Fibroblast of pulmonary artery (primary cell): Measurements from ENCODE around the gene GPBAR1.

Experiments
- DNase-seq: peaks from one replicate; pipeline ENCODE4 v3.0.0-alpha.2; 2010; ENCODE audit warnings: low read depth
- H3K4me3 ChIP-seq: replicated peaks from 2 replicates; pipeline ENCODE4 v1.5.1; 2011; ENCODE audit warnings: low read depth, mild to moderate bottlenecking, control low read depth, low read length, moderate library complexity
- CTCF ChIP-seq: IDR thresholded peaks from 2 replicates; pipeline ENCODE4 v1.5.1; 2011; ENCODE audit warnings: mild to moderate bottlenecking, control low read depth, low read length, inconsistent platforms; ENCODE audit errors: missing control alignments

Gene GPBAR1

GRCh38 chr2:218293715-218294429 is 33.1 kb downstream of the GPBAR1 start:
- TF ChIP-seq CTCF: no peak
- DNase-seq: no peak
- no peak overlapping the region for H3K4me3 ChIP-seq

DNA sequence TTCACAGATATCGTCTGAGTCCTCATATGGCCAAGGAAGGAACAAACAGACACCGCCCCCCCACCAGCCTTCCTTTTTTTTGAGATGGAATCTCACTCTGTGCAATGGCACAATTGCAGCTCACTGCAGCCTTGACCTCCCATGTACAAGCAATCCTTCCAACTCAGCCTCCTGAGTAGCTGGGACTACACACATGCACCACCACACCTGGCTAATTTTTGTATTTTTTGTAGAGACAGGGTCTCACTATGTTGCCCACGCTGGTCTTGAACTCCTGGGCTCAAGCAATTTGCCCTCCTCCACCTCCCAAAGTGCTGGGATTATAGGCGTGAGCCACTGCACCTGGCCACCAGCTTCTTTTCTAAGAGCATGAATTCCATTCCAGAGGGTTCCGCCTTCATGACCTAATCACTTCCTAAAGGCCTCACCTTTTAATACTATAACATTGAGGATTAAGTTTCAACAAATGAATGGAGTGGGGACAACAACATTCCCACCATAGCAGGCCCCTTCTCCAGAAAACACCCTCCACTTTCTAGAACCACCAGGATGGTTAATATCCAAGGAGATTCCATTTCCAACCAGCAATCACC is 33.7 kb downstream of the GPBAR1 start:
- DNase-seq: no peak
- no peak for TF ChIP-seq CTCF
- H3K4me3 ChIP-seq: no peak overlapping the region

GRCh38 chr2:218295029-218295428 is 34.2 kb downstream of the GPBAR1 start:
- no peak overlapping the region for H3K4me3 ChIP-seq
- no peak for TF ChIP-seq CTCF
- DNase-seq: peak; percentile 72

DNA sequence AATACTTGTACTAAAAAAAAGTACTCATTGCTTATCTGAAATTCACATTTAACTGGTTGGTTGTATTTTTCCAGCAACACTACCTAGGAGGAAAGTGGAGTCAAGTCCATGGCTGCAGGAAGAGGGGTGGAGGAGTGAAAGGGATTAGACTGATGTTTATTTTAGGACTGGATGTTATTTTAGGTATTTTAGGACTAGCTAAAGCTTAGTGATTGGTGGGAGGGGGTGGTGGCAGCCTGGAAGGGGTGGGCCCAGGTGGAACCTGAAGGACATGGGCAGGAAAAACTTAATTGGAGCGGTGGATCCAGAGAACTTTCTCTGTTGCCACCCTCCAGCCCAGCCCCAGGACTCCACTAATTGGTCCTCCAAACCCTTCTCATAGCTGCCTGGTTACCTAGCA is 35.4 kb downstream of the GPBAR1 start:
- DNase-seq: no peak
- H3K4me3 ChIP-seq: no peak overlapping the region
- no peak for TF ChIP-seq CTCF

DNA sequence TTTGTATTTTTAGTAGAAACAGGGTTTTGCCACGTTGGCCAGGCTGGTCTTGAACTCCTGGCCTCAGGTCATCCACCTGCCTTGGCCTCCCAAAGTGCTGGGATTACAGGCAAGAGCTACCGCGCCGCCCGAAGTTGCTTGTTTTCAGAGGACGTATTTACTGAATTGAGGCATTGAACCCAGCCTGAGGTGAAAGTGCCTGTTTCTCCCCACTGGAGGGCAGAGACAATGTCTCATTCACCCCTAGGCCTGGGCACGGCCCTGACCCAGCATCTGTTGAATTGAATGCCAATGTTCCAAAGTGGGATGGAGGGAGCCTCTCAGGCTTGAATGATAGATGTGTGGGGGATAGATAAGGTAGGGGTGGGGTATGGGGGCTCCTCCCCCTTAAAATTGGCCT is 36.0 kb downstream of the GPBAR1 start:
- TF ChIP-seq CTCF: no peak
- no peak overlapping the region for H3K4me3 ChIP-seq
- DNase-seq: no peak

GRCh38 chr2:218298314-218298875 is 37.6 kb downstream of the GPBAR1 start:
- H3K4me3 ChIP-seq: no peak overlapping the region
- TF ChIP-seq CTCF: no peak
- DNase-seq: no peak
